GM21529 (cell line): ENCODE data around the gene ACTL8.

ENCODE experiments used
- ATAC-seq: cut with Tn5 transposase; IDR thresholded peaks from one replicate; pipeline ENCODE4 v1.9.1; 2021; ENCODE audit not compliant: unreplicated experiment

The ACTL8 gene

GRCh38 chr1:17798011-17798410 is 42.9 kb downstream of the ACTL8 start:
- ATAC-seq: no peak

DNA sequence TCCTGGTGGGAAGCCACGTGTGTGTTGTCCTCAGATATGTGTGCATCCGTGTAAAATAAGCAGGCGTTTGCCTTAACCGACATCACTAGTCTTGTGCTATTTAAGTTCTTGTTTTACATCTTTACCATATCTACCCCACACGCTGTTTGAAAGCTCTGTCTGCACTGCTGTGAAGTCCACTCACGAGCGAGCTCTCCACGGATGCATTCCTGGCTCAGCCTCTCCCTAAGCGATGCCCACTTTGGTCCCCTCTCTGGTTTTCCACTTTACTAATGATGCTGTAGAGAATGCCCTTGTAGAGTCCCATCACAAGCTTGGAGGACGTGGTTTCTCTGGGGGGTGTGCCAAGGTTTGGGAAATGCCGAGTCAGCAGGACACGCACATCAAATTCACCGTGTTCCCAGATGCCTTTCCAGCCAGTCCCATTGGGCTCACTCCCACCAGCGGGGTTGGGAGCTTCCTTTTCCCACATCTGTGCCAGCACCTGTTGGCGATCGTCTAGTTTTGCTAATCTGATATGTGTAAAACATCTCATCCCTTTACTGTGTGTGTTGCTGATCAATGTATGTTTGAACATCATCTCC is 43.8 kb downstream of the ACTL8 start:
- no peak for ATAC-seq

DNA sequence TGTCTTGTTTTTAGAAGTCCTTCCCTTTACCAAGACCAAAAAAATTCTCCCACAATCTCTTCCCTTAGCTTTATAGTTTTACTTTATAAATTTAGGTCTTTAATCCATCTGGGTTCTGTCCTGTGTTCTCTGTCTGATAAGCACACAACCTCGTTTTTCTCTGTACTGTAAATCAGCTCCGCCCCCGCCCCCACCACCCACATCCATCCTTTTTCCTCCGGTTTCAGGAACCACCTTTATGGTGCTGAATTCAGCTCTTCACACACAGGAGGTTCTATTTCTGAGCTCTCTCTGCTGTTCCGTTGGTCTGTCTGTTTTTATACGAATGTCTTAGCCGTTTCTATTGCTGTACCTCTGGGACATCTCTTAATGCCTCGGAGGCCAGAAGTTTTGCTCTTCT is 44.5 kb downstream of the ACTL8 start:
- ATAC-seq: no peak

DNA sequence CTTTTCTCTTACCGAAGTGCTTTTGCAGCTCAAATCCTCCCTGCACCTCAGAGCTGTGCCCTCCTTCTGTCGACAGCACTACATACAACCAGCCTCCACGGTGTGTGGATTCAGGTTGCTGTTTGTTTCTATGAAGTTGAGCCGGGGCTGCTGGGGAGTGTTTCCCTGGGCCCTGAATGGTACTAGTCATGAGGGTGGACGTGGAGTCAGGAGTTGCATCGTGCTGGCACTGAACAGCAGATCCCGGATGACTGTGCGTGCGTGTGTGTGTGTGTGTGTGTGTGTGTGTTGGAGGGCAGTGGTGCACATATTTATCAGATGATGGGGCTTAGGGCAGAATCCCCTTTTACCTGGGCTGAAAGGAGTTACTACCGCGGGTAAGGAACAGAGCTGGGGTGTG is 47.0 kb downstream of the ACTL8 start:
- ATAC-seq: no peak

DNA sequence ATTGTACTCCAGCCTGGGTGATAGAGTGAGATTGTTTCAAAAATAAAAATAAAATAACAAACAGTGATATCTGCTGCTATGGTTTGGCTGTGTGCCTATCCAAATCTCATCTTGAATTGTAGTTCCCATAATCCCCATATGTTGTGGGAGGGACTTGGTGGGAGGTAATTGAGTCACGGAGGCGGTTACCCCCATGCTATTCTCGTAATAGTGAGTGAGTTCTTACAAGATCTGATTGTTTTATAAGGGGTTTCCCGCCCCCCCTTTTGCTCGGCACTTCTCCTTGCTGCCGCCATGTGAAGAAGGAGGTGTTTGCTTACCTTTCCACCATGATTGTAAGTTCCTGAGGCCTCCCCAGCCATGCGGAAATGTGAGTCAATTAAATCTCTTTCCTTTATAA is 47.8 kb downstream of the ACTL8 start:
- no peak for ATAC-seq

- no peak for ATAC-seq
Measured at GRCh38 chr1:17805869-17806684, 50.9 kb downstream of the ACTL8 start.

- ATAC-seq: no peak
Measured at GRCh38 chr1:17808816-17809215, 53.7 kb downstream of the ACTL8 start.

DNA sequence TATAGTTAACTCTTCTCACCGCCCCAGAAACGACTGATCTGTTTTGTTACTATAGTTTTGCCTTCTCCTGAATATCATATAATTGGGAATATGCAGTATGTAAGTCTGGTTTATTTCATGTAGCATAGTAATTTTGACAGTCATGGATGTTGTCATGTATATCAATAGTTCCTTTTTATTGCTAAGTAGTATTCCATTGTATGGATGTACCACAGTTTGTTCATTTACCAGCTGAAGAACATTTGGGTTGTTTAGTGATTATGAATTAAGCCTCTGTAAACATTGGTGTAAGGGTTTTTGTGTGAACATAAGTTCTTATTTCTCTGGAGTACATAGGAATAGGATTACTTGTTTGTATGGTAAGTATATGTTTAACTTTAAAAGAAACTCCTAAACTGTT is 55.5 kb downstream of the ACTL8 start:
- no peak for ATAC-seq

- ATAC-seq: no peak
Measured at GRCh38 chr1:17816511-17816910, 61.4 kb downstream of the ACTL8 start.

GRCh38 chr1:17819129-17819802 is 64.1 kb downstream of the ACTL8 start:
- no peak for ATAC-seq

- ATAC-seq: no peak
Measured at GRCh38 chr1:17820198-17820597, 65.1 kb downstream of the ACTL8 start.

DNA sequence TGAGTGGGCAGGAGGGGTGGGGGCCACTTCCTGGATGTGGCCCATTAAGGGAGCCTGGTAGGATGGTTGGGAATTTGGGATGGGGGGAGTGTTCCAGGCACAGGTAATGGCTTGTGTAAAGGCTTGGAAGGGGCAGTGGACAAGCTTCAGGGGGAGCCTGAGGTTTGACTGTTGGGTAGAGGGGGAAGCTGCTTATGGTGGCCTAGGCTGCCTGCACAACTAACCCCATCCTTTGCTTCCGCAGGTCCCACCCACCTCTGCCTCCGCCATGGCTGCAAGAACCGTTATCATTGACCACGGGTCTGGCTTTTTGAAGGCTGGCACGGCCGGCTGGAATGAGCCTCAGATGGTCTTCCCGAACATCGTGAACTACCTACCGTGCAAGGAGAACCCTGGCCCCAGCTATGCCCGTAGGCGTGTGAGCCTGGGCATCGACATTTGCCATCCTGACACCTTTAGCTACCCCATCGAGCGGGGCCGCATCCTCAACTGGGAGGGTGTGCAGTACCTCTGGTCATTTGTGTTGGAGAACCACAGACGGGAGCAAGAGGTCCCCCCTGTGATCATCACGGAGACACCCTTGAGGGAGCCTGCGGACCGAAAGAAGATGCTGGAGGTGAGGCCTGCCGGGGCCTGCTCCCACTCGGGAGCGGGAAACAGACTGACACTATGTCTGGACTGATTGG is 67.8 kb downstream of the ACTL8 start:
- ATAC-seq: no peak

DNA sequence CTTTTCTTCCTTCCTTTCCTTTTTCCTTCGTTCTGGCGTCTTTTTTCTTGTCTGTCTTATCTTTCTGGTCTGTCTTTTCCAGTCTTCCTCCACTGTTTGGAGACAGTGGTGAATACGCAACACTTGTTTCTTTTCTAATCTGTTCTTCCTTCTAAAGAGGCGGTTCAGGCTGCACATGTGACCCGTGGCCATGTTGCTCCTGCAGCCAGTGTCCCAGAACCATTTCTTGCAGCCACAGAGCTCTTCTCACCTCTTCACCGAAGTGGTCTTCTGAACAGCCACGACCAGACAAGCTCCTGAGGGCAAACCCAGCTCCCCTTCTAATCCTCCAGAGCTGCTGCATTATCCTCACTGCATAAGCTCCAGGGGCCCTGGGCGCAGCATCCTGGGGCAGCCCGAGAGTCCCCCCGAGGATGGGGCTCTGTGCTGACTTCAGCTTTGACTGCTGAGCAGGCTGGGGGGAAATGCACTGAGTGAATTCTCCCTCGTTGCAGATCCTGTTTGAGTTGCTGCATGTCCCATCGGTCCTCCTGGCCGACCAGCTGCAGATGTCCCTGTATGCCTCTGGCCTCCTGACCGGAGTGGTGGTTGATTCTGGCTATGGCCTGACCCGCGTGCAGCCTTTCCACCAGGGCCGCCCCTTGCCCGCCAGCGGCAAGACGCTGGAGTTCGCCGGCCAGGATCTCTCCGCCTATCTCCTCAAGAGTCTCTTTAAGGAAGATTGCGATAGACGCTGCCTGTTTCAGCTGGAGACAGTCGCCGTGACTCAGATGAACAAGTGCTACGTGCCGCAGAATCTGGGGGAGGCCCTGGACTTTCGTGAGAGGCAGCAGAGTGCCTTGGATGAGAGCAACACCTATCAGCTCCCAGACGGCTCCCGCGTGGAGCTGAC is 70.4 kb downstream of the ACTL8 start:
- ATAC-seq: no peak

- ATAC-seq: no peak
Measured at GRCh38 chr1:17826165-17826488, 71.0 kb downstream of the ACTL8 start.

DNA sequence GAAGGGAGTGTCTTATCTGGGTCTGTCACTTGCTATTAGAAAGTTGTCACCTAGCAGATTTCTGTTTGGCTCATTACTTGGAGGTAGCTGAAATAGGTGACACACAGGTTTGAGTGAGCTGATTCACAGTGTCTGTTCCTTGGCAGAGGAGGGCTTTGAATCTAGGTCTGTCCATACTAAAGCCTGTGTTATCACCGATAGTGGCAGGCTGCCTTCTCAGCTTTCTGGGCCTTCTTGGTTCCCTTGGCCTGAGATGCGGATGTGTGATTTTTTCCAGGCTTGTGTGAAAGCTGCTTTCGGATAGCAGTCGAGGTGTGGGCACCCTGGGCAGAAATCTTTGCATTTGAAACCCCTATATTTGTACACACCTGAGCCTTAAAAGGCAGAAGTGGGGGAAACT is 73.9 kb downstream of the ACTL8 start:
- no peak for ATAC-seq

GRCh38 chr1:17829579-17829978 is 74.4 kb downstream of the ACTL8 start:
- no peak for ATAC-seq

GRCh38 chr1:17831597-17831996 is 76.5 kb downstream of the ACTL8 start:
- no peak for ATAC-seq

DNA sequence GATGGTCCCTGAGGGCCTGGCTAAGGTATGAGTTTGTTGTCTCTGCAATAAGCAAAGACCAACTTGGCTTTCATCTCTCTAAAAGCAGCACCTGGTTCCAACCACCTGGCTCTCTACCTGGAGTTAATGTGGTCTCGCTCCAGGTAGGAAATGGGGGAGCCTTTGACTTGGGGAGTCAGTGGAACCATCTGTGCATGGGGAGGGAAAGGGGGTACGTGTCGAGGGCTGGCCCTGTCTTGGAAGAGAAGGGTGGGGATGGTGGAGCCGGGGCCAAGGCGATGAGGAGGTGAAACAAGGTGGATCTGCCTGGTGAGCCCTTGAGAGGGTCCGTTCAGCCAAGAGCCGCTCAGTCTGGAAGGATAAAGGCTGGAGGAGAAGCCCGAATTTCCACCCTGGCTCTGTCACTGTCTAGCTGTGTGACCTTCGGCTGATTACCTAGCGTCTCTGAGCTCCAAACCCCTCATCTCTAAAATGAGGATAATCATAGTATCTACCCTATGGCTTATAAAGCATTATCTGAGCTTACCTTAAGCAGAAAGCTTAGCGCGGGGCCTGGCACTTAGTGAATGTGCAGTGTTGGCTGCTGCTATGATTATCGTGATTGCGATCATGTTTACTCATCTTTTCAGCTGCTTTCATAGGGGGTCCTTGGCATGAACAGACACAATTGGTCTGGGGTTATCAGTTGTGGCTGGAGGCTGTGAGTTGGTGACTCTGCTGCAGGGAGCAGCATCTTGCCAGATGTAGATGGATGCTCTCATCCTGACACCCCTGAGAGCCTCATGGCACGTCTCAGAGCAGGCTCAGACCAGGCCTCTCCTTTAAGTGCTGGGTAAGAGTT is 78.7 kb downstream of the ACTL8 start:
- no peak for ATAC-seq

- no peak for ATAC-seq
Measured at GRCh38 chr1:17834561-17835100, 79.5 kb downstream of the ACTL8 start.
